ENCODE results near the gene SYNPO2.
"Not testable (repeated sequence)": the region's sequence is repeated elsewhere in the genome, so short reads cannot be mapped to it uniquely, and the experiment has no call there.

Gene SYNPO2

GRCh38 chr4:119020158-119020557, 131.5 kb downstream of the SYNPO2 start:
- no peak for TF ChIP-seq CTCF (IDR thresholded peaks at IDR 0.05; ENCODE audit: borderline replicate concordance, insufficient read depth, low read depth, low read length)
- H3K4me3 ChIP-seq (ENCODE audit: low read depth, low read length) = no peak overlapping the region

GRCh38 chr4:119022520-119022919, 133.9 kb downstream of the SYNPO2 start:
- not testable (repeated sequence) for H3K4me3 ChIP-seq (ENCODE audit: low read depth, low read length)

- no peak overlapping the region for H3K4me3 ChIP-seq (ENCODE audit: low read depth, low read length)
- TF ChIP-seq CTCF (IDR thresholded peaks at IDR 0.05; ENCODE audit: borderline replicate concordance, insufficient read depth, low read depth, low read length) = no peak
These were observed 135.4 kb downstream of the SYNPO2 start for GRCh38 chr4:119024102-119024501.

GRCh38 chr4:119025420-119025819, 136.8 kb downstream of the SYNPO2 start:
- no peak for TF ChIP-seq CTCF (IDR thresholded peaks at IDR 0.05; ENCODE audit: borderline replicate concordance, insufficient read depth, low read depth, low read length)
- H3K4me3 ChIP-seq (ENCODE audit: low read depth, low read length) = no peak overlapping the region

DNA sequence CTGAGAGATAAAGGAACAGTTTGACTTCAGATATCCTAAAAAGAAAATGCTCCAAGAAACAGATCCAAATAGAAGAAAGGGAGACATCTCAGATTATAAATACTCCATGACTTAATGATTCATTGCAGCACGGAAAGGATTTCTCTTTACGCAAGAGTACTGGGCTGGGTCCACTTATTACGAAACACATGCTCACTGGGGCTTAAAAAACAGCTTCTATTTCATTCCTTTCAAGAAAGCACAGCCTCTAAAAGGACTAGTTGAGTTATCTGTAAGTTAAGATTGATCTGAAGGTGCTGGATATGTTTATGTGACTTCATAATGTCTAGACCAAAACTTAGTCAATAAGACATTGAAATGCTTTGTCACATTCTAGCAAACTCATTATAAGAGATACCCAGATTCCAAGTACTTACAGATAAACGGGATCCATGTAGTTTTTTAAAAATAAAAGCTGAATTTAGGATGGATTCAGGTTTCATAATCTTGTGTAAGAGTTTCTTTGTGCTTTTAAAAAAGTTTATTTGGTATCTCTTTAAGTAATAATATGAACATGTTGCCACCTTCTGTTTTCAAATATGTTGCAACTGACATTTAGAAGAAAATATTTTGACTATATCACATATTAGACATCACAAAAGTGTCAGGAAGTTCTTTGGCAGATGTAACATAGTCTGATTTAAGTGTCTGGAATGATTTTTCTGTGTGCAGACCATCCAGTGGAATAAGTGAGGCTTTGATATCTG, 137.4 kb downstream of the SYNPO2 start:
- no peak overlapping the region for H3K4me3 ChIP-seq (ENCODE audit: low read depth, low read length)
- TF ChIP-seq CTCF (IDR thresholded peaks at IDR 0.05; ENCODE audit: borderline replicate concordance, insufficient read depth, low read depth, low read length) = no peak

- no peak for TF ChIP-seq CTCF (IDR thresholded peaks at IDR 0.05; ENCODE audit: borderline replicate concordance, insufficient read depth, low read depth, low read length)
These were observed 138.2 kb downstream of the SYNPO2 start for GRCh38 chr4:119026662-119027444.

DNA sequence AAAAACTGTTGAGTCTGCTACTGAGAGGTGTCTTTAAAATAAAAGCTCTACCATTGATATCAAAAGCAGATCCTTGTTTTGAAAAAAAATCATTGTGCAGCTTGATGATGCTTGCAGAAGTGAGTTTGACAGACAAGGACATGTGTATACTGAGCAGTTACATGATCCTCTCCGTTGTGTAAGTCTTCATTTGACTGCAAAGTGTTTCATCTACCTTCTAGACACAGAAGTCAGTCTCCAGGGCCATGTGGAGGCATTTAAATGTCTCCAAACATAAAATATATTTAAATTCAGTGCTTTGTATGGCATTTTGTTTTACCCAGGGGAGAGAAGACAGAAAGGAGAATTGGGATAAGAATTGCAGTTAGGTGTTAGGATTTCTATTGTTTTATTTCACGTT, 139.2 kb downstream of the SYNPO2 start:
- H3K4me3 ChIP-seq (ENCODE audit: low read depth, low read length) = no peak overlapping the region
- TF ChIP-seq CTCF (IDR thresholded peaks at IDR 0.05; ENCODE audit: borderline replicate concordance, insufficient read depth, low read depth, low read length) = no peak

More at GRCh38 chr4:119026662-119027444, 138.2 kb downstream of the SYNPO2 start:
- no peak overlapping the region for H3K4me3 ChIP-seq (ENCODE audit: low read depth, low read length)
